NCI-H2227 (cell line): ENCODE measurements around the gene MAPK8IP3.
"Not testable (repeated sequence)": the region's sequence is repeated elsewhere in the genome, so short reads cannot be mapped to it uniquely, and the experiment has no call there.

Source experiments
- DNase-seq: peaks from one replicate; lab custom pipeline; 2025; ENCODE audit not compliant: unreplicated experiment; lab: John Stamatoyannopoulos, UW

Gene MAPK8IP3

GRCh38 chr16:1784977-1785845, 79.2 kb downstream of the MAPK8IP3 start:
- DNase-seq = no peak

GRCh38 chr16:1785846-1786170, 79.8 kb downstream of the MAPK8IP3 start:
- DNase-seq = no peak

- no peak for DNase-seq
Measured at GRCh38 chr16:1786242-1787055, 80.5 kb downstream of the MAPK8IP3 start.

DNA sequence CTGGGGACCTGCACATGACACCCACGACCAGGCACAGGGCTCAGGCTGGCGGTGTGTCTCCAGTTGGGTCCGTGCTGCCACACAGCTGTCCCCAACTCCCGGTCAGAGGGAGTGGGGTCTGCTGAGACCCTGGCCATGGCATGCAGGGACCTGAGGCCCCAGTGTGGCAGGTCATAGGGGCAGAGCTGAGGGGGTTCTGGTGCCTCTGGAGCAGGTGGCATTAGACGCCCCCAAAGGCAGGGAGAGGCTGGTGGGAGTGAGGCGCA, 81.0 kb downstream of the MAPK8IP3 start:
- DNase-seq = no peak

GRCh38 chr16:1787322-1788094, 81.5 kb downstream of the MAPK8IP3 start:
- DNase-seq = no peak

GRCh38 chr16:1788095-1788707, 82.2 kb downstream of the MAPK8IP3 start:
- no peak for DNase-seq

DNA sequence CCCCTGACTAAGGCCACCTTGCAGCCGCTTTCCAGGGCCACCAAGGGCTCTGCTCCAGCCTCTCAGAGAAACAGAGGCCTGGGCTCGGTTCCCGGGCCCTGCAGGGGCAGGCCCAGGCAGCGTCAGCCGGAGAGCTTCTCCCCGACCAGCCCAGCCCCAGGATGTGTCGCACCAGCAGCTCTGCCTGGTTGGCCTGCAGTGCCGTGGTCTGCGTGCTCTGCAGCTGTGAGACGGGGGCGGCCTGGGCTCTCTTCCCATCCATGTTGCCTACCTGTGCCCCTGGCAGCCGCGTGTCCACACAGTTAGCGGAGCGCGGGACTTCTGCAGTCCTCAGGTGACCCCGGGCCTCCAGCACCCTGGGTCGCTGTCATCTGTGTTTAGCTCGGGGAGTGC, 82.7 kb downstream of the MAPK8IP3 start:
- DNase-seq = no peak

- DNase-seq = no peak
Measured at GRCh38 chr16:1789643-1790045, 83.6 kb downstream of the MAPK8IP3 start.

- no peak for DNase-seq
Measured at GRCh38 chr16:1790261-1790610, 84.2 kb downstream of the MAPK8IP3 start.

DNA sequence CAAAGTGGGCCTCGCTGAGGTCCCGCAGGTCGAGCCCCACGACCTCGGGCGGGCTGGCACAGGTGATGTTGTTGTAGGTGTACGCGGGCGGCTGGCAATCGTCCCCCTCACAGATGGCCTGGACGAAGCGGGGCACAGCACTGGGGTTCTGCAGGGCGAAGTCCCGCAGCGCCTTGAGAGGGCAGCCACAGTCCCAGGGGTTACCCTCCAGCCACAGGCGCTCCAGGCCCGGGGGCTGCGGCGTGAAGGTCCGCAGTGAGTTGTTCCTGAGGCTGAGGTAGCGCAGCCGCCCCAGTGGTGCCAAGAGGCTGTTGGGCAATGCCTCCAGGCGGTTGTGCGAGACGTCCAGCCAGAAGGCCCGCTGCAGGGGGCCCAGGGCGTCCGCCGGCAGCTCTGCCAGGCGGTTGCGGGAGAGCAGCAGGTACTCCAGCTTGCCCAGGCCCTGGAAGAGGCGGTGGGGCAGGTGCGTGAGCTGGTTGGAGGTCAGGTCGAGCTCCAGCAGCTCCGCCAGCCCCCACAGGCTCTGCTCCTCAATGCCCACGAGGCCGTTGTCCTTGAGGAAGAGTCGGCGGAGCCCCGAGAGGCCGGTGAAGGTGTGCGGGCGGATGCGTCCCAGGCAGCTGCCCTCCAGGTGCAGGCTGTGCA, 84.7 kb downstream of the MAPK8IP3 start:
- DNase-seq = no peak

DNA sequence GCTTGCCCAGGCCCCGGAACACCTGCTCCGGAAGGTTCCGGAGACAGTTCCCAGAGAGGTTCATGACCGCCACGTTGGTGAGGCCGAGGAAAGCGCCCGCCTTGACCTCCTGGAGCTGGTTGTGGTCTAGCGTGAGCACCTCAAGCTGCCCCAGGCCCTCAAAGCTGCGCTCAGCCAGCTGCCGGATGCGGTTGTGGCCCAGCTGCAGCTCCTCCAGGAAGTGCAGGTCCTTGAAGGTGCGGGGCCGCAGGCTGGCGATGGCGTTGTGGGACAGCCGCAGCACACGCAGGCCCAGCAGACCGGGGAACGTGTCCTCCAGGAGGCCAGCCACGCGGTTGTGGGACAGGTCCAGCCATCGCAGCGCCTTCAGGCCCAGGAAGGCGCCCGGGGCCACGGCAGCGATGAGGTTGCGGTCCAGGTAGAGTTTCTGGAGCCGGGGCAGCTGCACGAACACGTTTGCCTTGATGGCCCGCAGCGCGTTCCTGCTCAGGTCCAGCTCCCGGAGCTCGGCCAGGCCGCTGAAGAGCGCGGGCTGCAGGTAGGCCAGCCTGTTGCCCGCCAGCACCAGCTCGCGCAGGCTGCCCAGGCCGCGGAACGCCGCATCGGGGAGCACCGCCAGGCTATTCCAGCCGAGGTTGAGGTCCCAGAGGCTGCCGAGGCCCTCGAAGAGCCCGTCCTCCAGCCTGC, 85.4 kb downstream of the MAPK8IP3 start:
- no peak for DNase-seq

- DNase-seq = no peak
Measured at GRCh38 chr16:1791943-1792812, 86.2 kb downstream of the MAPK8IP3 start.

DNA sequence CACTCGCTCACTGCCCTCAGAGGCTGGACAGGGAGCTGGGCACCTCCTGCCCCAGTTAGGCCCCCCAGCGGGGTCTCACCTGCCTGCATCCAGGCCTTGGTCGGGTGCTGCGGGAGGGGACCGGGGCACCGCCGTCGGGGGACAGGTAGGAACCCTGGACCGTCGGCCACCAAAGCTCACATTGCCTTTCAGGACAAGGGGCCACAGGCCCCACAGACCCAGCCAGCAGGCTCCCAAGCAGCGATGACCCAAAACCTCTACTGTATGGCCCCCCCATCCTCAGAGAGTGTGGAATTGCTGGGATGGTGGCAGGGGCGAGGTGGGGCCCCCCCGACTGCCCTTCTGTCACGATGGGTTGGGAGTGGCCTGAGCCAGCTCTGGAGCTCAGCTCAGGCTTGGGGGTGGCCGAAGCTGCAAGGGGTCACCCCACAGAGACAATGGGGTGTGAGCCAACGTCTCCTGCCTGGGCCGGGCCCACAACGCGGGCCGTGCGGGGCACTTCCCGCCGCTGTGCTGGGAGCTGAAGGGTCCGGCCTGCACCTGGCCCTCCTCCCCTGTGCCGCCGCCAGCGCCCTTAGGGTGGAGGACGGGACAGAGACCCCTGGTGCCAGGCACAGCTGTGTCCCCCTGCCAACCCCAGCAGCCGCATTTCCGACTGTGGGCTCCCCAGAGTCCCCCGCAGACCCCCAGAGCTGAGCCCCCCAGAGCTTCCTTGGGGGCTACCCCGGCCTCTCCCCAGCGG, 87.0 kb downstream of the MAPK8IP3 start:
- DNase-seq = no peak

GRCh38 chr16:1793578-1794220, 87.7 kb downstream of the MAPK8IP3 start, which contains the start of gene IGFALS:
Gene IGFALS (minus strand): TSS chr16:1793705. CDS start chr16:1793652, 53 bp downstream.
- no peak for DNase-seq

GRCh38 chr16:1794221-1794871, 88.4 kb downstream of the MAPK8IP3 start:
- no peak for DNase-seq

DNA sequence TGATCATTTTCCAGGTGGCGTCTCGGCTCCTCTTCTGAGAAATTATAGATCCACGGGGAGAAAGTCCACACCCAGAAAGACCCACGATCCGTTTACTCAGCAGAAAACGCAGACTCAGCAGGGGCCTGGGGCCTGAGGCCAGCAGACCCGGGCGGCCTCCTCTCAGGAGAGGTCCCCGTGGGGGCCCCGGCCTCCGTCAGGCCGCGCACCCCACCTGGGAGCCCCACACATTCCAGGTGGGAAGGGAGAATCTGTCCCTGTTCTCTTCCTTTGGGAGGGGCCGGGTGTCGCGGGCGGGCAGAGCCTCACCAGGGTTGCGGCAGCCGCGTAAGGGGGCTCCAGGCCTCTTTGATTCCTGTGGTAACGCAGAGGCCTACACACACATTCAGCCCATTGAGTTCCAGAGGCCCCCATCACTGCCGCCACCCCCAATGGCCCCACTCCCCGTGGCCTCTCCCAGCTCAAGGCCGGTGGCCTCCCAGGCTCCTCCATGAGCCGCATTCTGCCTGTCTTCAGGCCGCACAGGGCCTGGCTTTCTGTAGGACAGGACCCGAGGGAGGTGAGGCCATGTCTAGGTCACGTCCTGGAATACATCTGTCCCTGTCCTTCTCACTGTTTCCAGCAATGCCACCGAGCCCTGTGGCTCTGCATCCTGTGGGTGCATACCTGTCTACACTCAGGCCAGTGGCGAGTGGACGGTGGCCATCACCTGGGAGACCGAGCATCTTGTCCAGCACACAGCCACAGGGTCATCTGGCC, 89.1 kb downstream of the MAPK8IP3 start:
- no peak for DNase-seq

GRCh38 chr16:1799263-1799662, 93.3 kb downstream of the MAPK8IP3 start:
- not testable (repeated sequence) for DNase-seq
